Adrenal gland (tissue), 12 donors: ENCODE results near the gene FAM227B. TPM values are rescaled to one million over a fixed set of nuclear protein-coding genes. Genes with fewer than 3 reads are reported as not detected.

Source experiments
- polyA plus RNA-seq, 3 donors: library from polyadenylated mRNA; stranded (reverse); fragments of 200-250 nt in 2 of 3; fragments of 350-450 nt in 1 of 3; fragmentation: Illumina TruSeq in 1 of 3; extraction: RNeasy Lipid Tissue Mini Kit (QIAGEN cat#74804) in 1 of 3; gene quantifications; one replicate each; pipeline ENCODE4 v1.2.3, GENCODE V29; 2013 to 2014
- total RNA-seq, 9 donors: library from RNA; depleted of rRNA in 4 of 9; stranded (reverse); fragments of >200 nt in 4 of 9; fragments of 120-200 nt in 1 of 9; fragmentation: NEBNext Ultra II Directional in 1 of 9; extraction: Animal tissue kit (Norgen Biotek cat#: 25700) in 1 of 9; gene quantifications; one replicate each; pipeline versions ENCODE4 v1.1.0 to v1.2.4, GENCODE V29; 2013 to 2023
- donor health status: healthy with polysubstance abuse.
- donor health status: Bipolar disorder and iron deficiency.
- donor health status: DM: yes; HTN: yes; CAD: no.
- donor health status: DM: no; HTN: no; CAD: no.
- donor health status: DM: no; HTN: no; CAD: no.
- donor health status: DM: yes; HTN: yes; CAD: no.

FAM227B gene
- total and polyA plus RNA-seq, 12 donors = 1.4 to 20.4 (median 8.4) TPM

Other genes with a start within 250 kb of the FAM227B start
- gene FGF7, start 197.6 kb downstream of the FAM227B start, total RNA-seq = 10 to 100 TPM in 2 of 9 donors, 1 to 10 TPM in 6, under 1 TPM in 1; 0.48 to 14.2 (median 4.3) TPM
- 1 to 10 TPM; 4.2 to 7.8 (median 6.2) TPM for gene FGF7, start 197.6 kb downstream of the FAM227B start, polyA plus RNA-seq
- 10 to 100 TPM; 11.7 to 45.7 (median 21.0) TPM for gene DTWD1, start 230 bp upstream of the FAM227B start, total RNA-seq
- 10 to 100 TPM; 22.7 to 33.5 (median 25.1) TPM for gene DTWD1, start 230 bp upstream of the FAM227B start, polyA plus RNA-seq